K562 (cell line): ENCODE results near the gene HDAC7. TPM values are rescaled to one million over a fixed set of nuclear protein-coding genes. Genes with fewer than 3 reads are reported as not detected.

Experiments
- ATAC-seq: fragments of 200-7000 bp; cut with Tn5 transposase; 3 replicates; pipeline ENCODE4 v1.9.1; 2020; ENCODE audit warnings: moderate library complexity
- BruUV-seq: library from RNA; stranded (reverse); fragments of 400-500 nt; replicated peaks from 2 replicates; lab custom pipeline; 2021; lab: Mats Ljungman, UMichigan
- CTCF ChIA-PET: fragments of 300-600 bp; formaldehyde crosslinking; extraction: SDS; loops from one replicate; lab custom pipeline; 2021; ENCODE audit warnings: low intra/inter-chr PET ratio; lab: Yijun Ruan, JAX
- POLR2A ChIA-PET: fragments of 300-600, 350-650 bp; sonication (Branson Sonifier 250); formaldehyde crosslinking; extraction: SDS; loops from one replicate; lab custom pipeline; 2021; ENCODE audit warnings: antibody characterized with exemption, inconsistent platforms; lab: Yijun Ruan, JAX
- DNase-seq, 4 experiments: peaks; one replicate each; pipeline versions ENCODE4 v3.0.0 to v3.0.0-alpha.2; 2011 to 2018; ENCODE audit warnings: low spot score in 3 of 4, mixed read lengths in 3 of 4; ENCODE audit errors: extremely low read depth in 1 of 4
- FAIRE-seq: peaks from 2 replicates; lab custom pipeline; 2011; peaks lifted over from hg19 to GRCh38; lab: Jason Lieb, UNC
- H2AFZ ChIP-seq: 2 replicates; pipeline ENCODE4 v1.6.0; 2011; ENCODE audit warnings: low read depth, low read length, control low read depth, inconsistent platforms
- H3K27ac ChIP-seq: fragments of 200-600 bp; 3 replicates; pipeline ENCODE4 v1.8.0; 2011; ENCODE audit warnings: low read depth, mild to moderate bottlenecking, control low read depth, inconsistent platforms, low read length, moderate library complexity, mixed read lengths; ENCODE audit errors: extremely low read depth
- H3K27me3 ChIP-seq, 2 experiments: fragments of 300-600 bp in 1 of 2; 2 replicates in 1 of 2; 3 replicates in 1 of 2; pipeline versions ENCODE4 v1.6.0 to v1.8.0; 2011; ENCODE audit warnings: inconsistent platforms in 2 of 2, low read length in 2 of 2, mild to moderate bottlenecking in 1 of 2, mixed read lengths in 1 of 2, moderate library complexity in 1 of 2; ENCODE audit not compliant: control insufficient read depth in 2 of 2, insufficient read depth in 2 of 2
- H3K36me3 ChIP-seq: fragments of 300-600 bp; 3 replicates; pipeline ENCODE4 v1.8.0; 2011; ENCODE audit warnings: mild to moderate bottlenecking, low read length, inconsistent platforms; ENCODE audit not compliant: control insufficient read depth, insufficient read depth
- H3K4me1 ChIP-seq, 2 experiments: fragments of 200-600 bp in 1 of 2; replicated peaks in 1 of 2; 2 replicates in 1 of 2; 3 replicates in 1 of 2; pipeline versions ENCODE4 v1.5.1 to v1.8.0; 2011; ENCODE audit warnings: inconsistent platforms in 2 of 2, low read length in 2 of 2, mild to moderate bottlenecking in 1 of 2, mixed read lengths in 1 of 2, moderate library complexity in 1 of 2; ENCODE audit not compliant: control insufficient read depth in 2 of 2, insufficient read depth in 2 of 2
- H3K4me2 ChIP-seq: 2 replicates; pipeline ENCODE4 v1.6.1; 2011; ENCODE audit warnings: low read length, control low read depth, inconsistent platforms, mixed read lengths; ENCODE audit not compliant: insufficient read depth
- H3K4me3 ChIP-seq: fragments of 200-600 bp; sonication (generic), shearing (Covaris generic); 2 replicates; pipeline ENCODE4 v1.5.1; 2016; ENCODE audit warnings: control low read depth, inconsistent platforms
- H3K79me2 ChIP-seq: fragments of 200-600 bp; 3 replicates; pipeline ENCODE4 v1.8.0; 2011; ENCODE audit warnings: low read length, inconsistent platforms; ENCODE audit not compliant: control insufficient read depth, insufficient read depth
- H3K9ac ChIP-seq, 2 experiments: 2 replicates each; pipeline versions ENCODE4 v1.6.0 to v1.6.1; 2011; ENCODE audit warnings: low read depth in 2 of 2, low read length in 2 of 2, control low read depth in 1 of 2, inconsistent platforms in 1 of 2, mild to moderate bottlenecking in 1 of 2, mixed read lengths in 1 of 2; ENCODE audit not compliant: insufficient read depth in 1 of 2
- H3K9me1 ChIP-seq: one replicate; pipeline ENCODE4 v1.6.0; 2011; ENCODE audit warnings: inconsistent platforms, mild to moderate bottlenecking, low read length, moderate library complexity; ENCODE audit not compliant: control insufficient read depth, insufficient read depth
- H3K9me3 ChIP-seq: replicated peaks from 2 replicates; pipeline ENCODE4 v1.5.1; 2011; ENCODE audit warnings: low read depth, low read length, inconsistent platforms; ENCODE audit not compliant: control insufficient read depth, insufficient read depth
- H4K20me1 ChIP-seq: replicated peaks from 2 replicates; pipeline ENCODE4 v1.6.1; 2011; ENCODE audit warnings: low read length, inconsistent platforms, mixed read lengths; ENCODE audit not compliant: control insufficient read depth, insufficient read depth
- FIP1L1 ChIP-seq: fragments of 200-400 bp; formaldehyde crosslinking; IDR thresholded peaks from 2 replicates; pipeline ENCODE4 v1.6.1; 2018; ENCODE audit warnings: mild to moderate bottlenecking, low read depth, low read length; ENCODE audit not compliant: poor library complexity, severe bottlenecking
- MYC ChIP-seq, 2 experiments: fragments of 250-450 bp in 1 of 2; sonication (Bioruptor Pico) in 1 of 2; IDR thresholded peaks; 2 replicates each; pipeline versions ENCODE4 v1.5.1 to v1.6.1; 2012 to 2021; ENCODE audit warnings: low read depth in 2 of 2, borderline replicate concordance in 1 of 2, improper control_type of control experiment in 1 of 2, low read length in 1 of 2, mild to moderate bottlenecking in 1 of 2, moderate library complexity in 1 of 2
- PTTG1 ChIP-seq: fragments of 450-650 bp; IDR thresholded peaks from 2 replicates; pipeline ENCODE4 v1.6.1; 2016; ENCODE audit warnings: low read depth, mild to moderate bottlenecking, missing genetic modification characterization, missing compliant biosample characterization
- ZBTB43 ChIP-seq: sonication (generic); formaldehyde crosslinking; IDR thresholded peaks from 2 replicates; pipeline ENCODE4 v1.8.0; 2023; ENCODE audit warnings: mild to moderate bottlenecking, missing genetic modification reagents
- ZNF766 ChIP-seq: fragments of 200-800 bp; sonication (Bioruptor generic); conservative IDR thresholded peaks from 2 replicates; pipeline ENCODE4 v1.6.1; 2016; ENCODE audit warnings: missing genetic modification characterization, missing compliant biosample characterization
- WGBS: fragments of 100-300 bp; shearing (Covaris generic); methylation state at CpG from one replicate; pipeline ENCODE4 v1.1.6; 2016; ENCODE audit warnings: low coverage, mixed read lengths; ENCODE audit not compliant: insufficient coverage; ENCODE audit errors: missing lambda C conversion rate; 5-methylcytosine and 5-hydroxymethylcytosine counted together
- in situ Hi-C: fragments of 300-500 bp; cut with MboI; formaldehyde crosslinking; loops from 4 replicates; pipeline ENCODE4 v1.15.0; 2018; ENCODE audit warnings: inconsistent platforms, mixed read lengths
- intact Hi-C: fragments of 100-400 bp; cut with micrococcal nuclease; formaldehyde crosslinking; loops from 2 replicates; pipeline ENCODE4 v1.14.2; 2022
- polyA plus RNA-seq, 8 experiments: library from polyadenylated mRNA; depleted of rRNA in 4 of 8; stranded (reverse) in 5 of 8; unstranded in 3 of 8; fragments of >200 nt; fragmentation: Nextera tagmentation in 2 of 8; fragmentation: Illumina TruSeq in 1 of 8; extraction: Ambion mirVana in 2 of 8; extraction: Trizol in 1 of 8; gene quantifications; 2 replicates each; pipeline versions ENCODE4 v1.2.1 to v1.2.3, GENCODE V29; 2011 to 2014; ENCODE audit warnings: inconsistent platforms in 1 of 8, missing spikeins in 1 of 8
- total RNA-seq, 7 experiments: library from RNA; depleted of rRNA in 6 of 7; stranded (reverse); fragments of >200 nt in 6 of 7; fragmentation: Illumina TruSeq in 2 of 7; extraction: Trizol in 2 of 7; gene quantifications; 2 replicates each; pipeline versions ENCODE4 v1.2.1 to v1.2.3, GENCODE V29; 2011 to 2021; ENCODE audit warnings: low replicate concordance in 1 of 7

Gene HDAC7
- total and polyA plus RNA-seq, 9 of the 15 experiments (the other 6 are each of a cell fraction or from before 2014, with no cell fraction given) = 2.5 to 129 (median 31.1) TPM

GRCh38 chr12:47849261-47849660, 29.6 kb upstream of the HDAC7 start (continued):
- peak; percentile 81 for TF ChIP-seq ZNF766

GRCh38 chr12:47848853-47849252, 29.1 kb upstream of the HDAC7 start:
- peaks cover 16 to 22% of the 10 kb centered on the region in 2 experiments; a peak in 4 of 5 replicates for H3K4me1 ChIP-seq
- H3K9ac ChIP-seq = no peak overlapping the region
- DNase-seq (no peak), ATAC-seq (no peak), FAIRE-seq (no peak)
- intact Hi-C loops (loop anchor here (1.0 kb wide), 1 partner anchor 32 kb away; no protein-coding TSS in a partner anchor), in situ Hi-C loops (no loop called here)
- no TSS peak for BruUV-seq
- no peak overlapping the region; the same call in 1 of the 2 replicates for H3K4me2 ChIP-seq
- no peaks in the 10 kb centered on the region for H3K79me2 ChIP-seq
- 32% methylated on average over 5 of the region's 5 CpGs for WGBS
- CTCF ChIA-PET = no interaction called here
- H3K9me3 ChIP-seq = no peaks in the 10 kb centered on the region
- no peaks in the 10 kb centered on the region for H3K27me3 ChIP-seq
- no peak overlapping the region for H2AFZ ChIP-seq
- POLR2A ChIA-PET = interaction anchor here (0.6 to 1.5 kb wide), 8 partner anchors 10 to 54 kb away, joined by 3 to 5 read pairs (median 4); no protein-coding TSS in a partner anchor
- H4K20me1 ChIP-seq = 0 out of 2 replicates have a peak, but pooled peaks cover 5% of the 10 kb centered on the region
- TF ChIP-seq MYC (IDR thresholded peaks at IDR 0.05; ENCODE audit: low read depth, low read length) (no peak), MYC (CRISPR knock-in tag; IDR thresholded peaks at IDR 0.05; ENCODE audit: borderline replicate concordance, low read depth) (no peak), ZBTB43 (CRISPR knock-in tag) (no peak), PTTG1 (tag) (no peak), FIP1L1 (no peak)
- no peaks in the 10 kb centered on the region for H3K36me3 ChIP-seq
- no peak overlapping the region for H3K27ac ChIP-seq
- no peak overlapping the region for H3K4me3 ChIP-seq
- no peaks in the 10 kb centered on the region for H3K9me1 ChIP-seq
